Stimulated activated CD4-positive, alpha-beta T cell treated with anti-CD3 and anti-CD28 coated beads, Interleukin-12 subunit alpha, Interleukin-12 subunit beta, amount 100 ng/mL, for 48 hours (primary cell): ENCODE results near the gene CACNA2D3.

ENCODE experiments used
- DNase-seq, 3 donors: peaks; one replicate each; pipeline ENCODE4 v3.0.0-alpha.2; 2020; ENCODE audit warnings: low read depth in 2 of 3, low spot score in 1 of 3

CACNA2D3 gene

GRCh38 chr3:54168451-54168850 lies 46.1 kb downstream of the CACNA2D3 start:
- no peak for DNase-seq

GRCh38 chr3:54169524-54169923 lies 47.2 kb downstream of the CACNA2D3 start:
- DNase-seq: no peak

GRCh38 chr3:54171509-54171908 lies 49.2 kb downstream of the CACNA2D3 start:
- DNase-seq: no peak

- no peak for DNase-seq
These were observed 49.6 kb downstream of the CACNA2D3 start for GRCh38 chr3:54171951-54172350.

- no peak for DNase-seq
These were observed 51.0 kb downstream of the CACNA2D3 start for GRCh38 chr3:54173371-54173770.

GRCh38 chr3:54176106-54176505 lies 53.8 kb downstream of the CACNA2D3 start:
- no peak for DNase-seq

GRCh38 chr3:54177816-54178215 lies 55.5 kb downstream of the CACNA2D3 start:
- DNase-seq: no peak

GRCh38 chr3:54178376-54178775 lies 56.0 kb downstream of the CACNA2D3 start:
- no peak for DNase-seq

GRCh38 chr3:54180921-54181320 lies 58.6 kb downstream of the CACNA2D3 start:
- no peak for DNase-seq

GRCh38 chr3:54182242-54182641 lies 59.9 kb downstream of the CACNA2D3 start:
- no peak for DNase-seq

- no peak for DNase-seq
These were observed 63.4 kb downstream of the CACNA2D3 start for GRCh38 chr3:54185740-54186139.

- peak in 1 of 3 donors; percentile 5 for DNase-seq
These were observed 65.9 kb downstream of the CACNA2D3 start for GRCh38 chr3:54188176-54188791.

GRCh38 chr3:54191220-54191619 lies 68.9 kb downstream of the CACNA2D3 start:
- DNase-seq: no peak

GRCh38 chr3:54192026-54192425 lies 69.7 kb downstream of the CACNA2D3 start:
- no peak for DNase-seq

- no peak for DNase-seq
These were observed 70.7 kb downstream of the CACNA2D3 start for GRCh38 chr3:54193093-54193492.

- no peak for DNase-seq
These were observed 74.1 kb downstream of the CACNA2D3 start for GRCh38 chr3:54196360-54196991.

GRCh38 chr3:54197509-54197908 lies 75.2 kb downstream of the CACNA2D3 start:
- DNase-seq: no peak

GRCh38 chr3:54198556-54198955 lies 76.2 kb downstream of the CACNA2D3 start:
- no peak for DNase-seq

- DNase-seq: no peak
These were observed 79.7 kb downstream of the CACNA2D3 start for GRCh38 chr3:54202054-54202453.

GRCh38 chr3:54202651-54203248 lies 80.4 kb downstream of the CACNA2D3 start:
- DNase-seq: no peak

GRCh38 chr3:54206874-54207273 lies 84.5 kb downstream of the CACNA2D3 start:
- no peak for DNase-seq

GRCh38 chr3:54211097-54211496 lies 88.7 kb downstream of the CACNA2D3 start:
- DNase-seq: no peak

- no peak for DNase-seq
These were observed 90.4 kb downstream of the CACNA2D3 start for GRCh38 chr3:54212723-54213122.
